ENCODE results near the gene RLBP1. TPM values are rescaled to one million over a fixed set of nuclear protein-coding genes. Genes with fewer than 3 reads are reported as not detected.

RLBP1 gene
- total RNA-seq, 1 donor from 2014 or later, result not detected

- Mint-ChIP-seq H3K4me1 (peaks cover 2% of the 10 kb centered on the region), H3K27ac (no peak overlapping the region), H3K4me3 (no peak overlapping the region), H3K36me3 (ENCODE audit: low read depth) (peaks cover 65% of the 10 kb centered on the region), H3K27me3 (no peaks in the 10 kb centered on the region), H3K9me3 (no peaks in the 10 kb centered on the region)
- ChIA-PET POLR2A (no interaction called here), CTCF (interaction anchor here (0.8 to 3.4 kb wide), 2 partner anchors 26 to 122 kb away, joined by 3 to 32 read pairs; no protein-coding TSS in a partner anchor)
- ATAC-seq (ENCODE audit: low read depth) (no peak), DNase-seq (no peak)
- no peak for TF ChIP-seq CTCF (IDR thresholded peaks at IDR 0.05)
- intact Hi-C loops (cut with micrococcal nuclease), result no loop called here
Measured at GRCh38 chr15:89179966-89180875, 41.2 kb downstream of the RLBP1 start.

- CTCF ChIA-PET, result interaction anchor here (0.7 to 3.4 kb wide), 19 partner anchors 11 to 554 kb away, joined by 3 to 32 read pairs (median 3); partner anchors contain the start of gene ABHD2
- Mint-ChIP-seq H3K4me1 (peaks cover 2% of the 10 kb centered on the region), H3K4me3 (no peak overlapping the region), H3K27ac (no peak overlapping the region), H3K9me3 (no peaks in the 10 kb centered on the region), H3K27me3 (no peaks in the 10 kb centered on the region), H3K36me3 (ENCODE audit: low read depth) (peaks cover 62% of the 10 kb centered on the region)
- TF ChIP-seq CTCF (IDR thresholded peaks at IDR 0.05), result no peak
- POLR2A ChIA-PET, result no interaction called here
- no peak for ATAC-seq (ENCODE audit: low read depth)
- intact Hi-C loops (cut with micrococcal nuclease), result no loop called here
- DNase-seq, result no peak
Measured at GRCh38 chr15:89178307-89178977, 42.9 kb downstream of the RLBP1 start.

GRCh38 chr15:89177633-89178306 is 43.6 kb downstream of the RLBP1 start:
- ChIA-PET POLR2A (no interaction called here), CTCF (interaction anchor here (0.7 to 3.4 kb wide), 18 partner anchors 10 to 553 kb away, joined by 3 to 32 read pairs (median 4); partner anchors contain the start of gene ABHD2)
- H3K9me3 Mint-ChIP-seq, result no peaks in the 10 kb centered on the region
- ATAC-seq (ENCODE audit: low read depth) (no peak), DNase-seq (no peak)
- no peak overlapping the region for H3K4me3 Mint-ChIP-seq
- intact Hi-C loops (cut with micrococcal nuclease), result loop anchor here (1.0 to 2.0 kb wide), 4 partner anchors 120 to 553 kb away; partner anchors contain the start of gene HAPLN3
- no peak for TF ChIP-seq CTCF (IDR thresholded peaks at IDR 0.05)
- no peaks in the 10 kb centered on the region for H3K27me3 Mint-ChIP-seq
- peaks cover 2% of the 10 kb centered on the region for H3K4me1 Mint-ChIP-seq
- H3K27ac Mint-ChIP-seq, result no peak overlapping the region
- peaks cover 60% of the 10 kb centered on the region for H3K36me3 Mint-ChIP-seq (ENCODE audit: low read depth)

- H3K27ac Mint-ChIP-seq, result no peak overlapping the region
- no peak for TF ChIP-seq CTCF (IDR thresholded peaks at IDR 0.05)
- ChIA-PET POLR2A (no interaction called here), CTCF (interaction anchor here (1.0 to 3.4 kb wide), 14 partner anchors 9 to 551 kb away, joined by 3 to 32 read pairs (median 4); no protein-coding TSS in a partner anchor)
- H3K36me3 Mint-ChIP-seq (ENCODE audit: low read depth), result peaks cover 59% of the 10 kb centered on the region
- no peak for DNase-seq
- no peaks in the 10 kb centered on the region for H3K27me3 Mint-ChIP-seq
- no peak overlapping the region for H3K4me3 Mint-ChIP-seq
- H3K9me3 Mint-ChIP-seq, result no peaks in the 10 kb centered on the region
- no peak for ATAC-seq (ENCODE audit: low read depth)
- peaks cover 2% of the 10 kb centered on the region for H3K4me1 Mint-ChIP-seq
- intact Hi-C loops (cut with micrococcal nuclease), result loop anchor here (1.0 to 2.0 kb wide), 4 partner anchors 120 to 552 kb away; partner anchors contain the start of gene HAPLN3
Measured at GRCh38 chr15:89177116-89177515, 44.3 kb downstream of the RLBP1 start.
